ENCODE results near the gene SLFN5.
"Not testable (repeated sequence)": the region's sequence is repeated elsewhere in the genome, so short reads cannot be mapped to it uniquely, and the experiment has no call there.

The SLFN5 gene

GRCh38 chr17:35242805-35243560 lies at the start of gene SLFN5:
SLFN5 (plus strand) TSS chr17:35243072; CDS start chr17:35258691, 15,619 bp downstream.
- peak; percentile 91 for DNase-seq (ENCODE audit: low read depth)

- DNase-seq (ENCODE audit: low read depth): not testable (repeated sequence)
Measured at GRCh38 chr17:35194001-35194400, 48.9 kb upstream of the SLFN5 start, which contains the start of gene SLC35G3. SLC35G3 (minus strand) TSS chr17:35194393; CDS start chr17:35194307, 86 bp downstream.

- not testable (repeated sequence) for DNase-seq (ENCODE audit: low read depth)
Measured at GRCh38 chr17:35195062-35195461, 47.8 kb upstream of the SLFN5 start.

- DNase-seq (ENCODE audit: low read depth): not testable (repeated sequence)
Measured at GRCh38 chr17:35202582-35202981, 40.3 kb upstream of the SLFN5 start.

- DNase-seq (ENCODE audit: low read depth): no peak
Measured at GRCh38 chr17:35210741-35211140, 32.1 kb upstream of the SLFN5 start.

- DNase-seq (ENCODE audit: low read depth): no peak
Measured at GRCh38 chr17:35212668-35213067, 30.2 kb upstream of the SLFN5 start.

GRCh38 chr17:35213412-35213940 lies 29.4 kb upstream of the SLFN5 start:
- no peak for DNase-seq (ENCODE audit: low read depth)

GRCh38 chr17:35214192-35214591 lies 28.7 kb upstream of the SLFN5 start:
- DNase-seq (ENCODE audit: low read depth): no peak

- DNase-seq (ENCODE audit: low read depth): no peak
Measured at GRCh38 chr17:35214631-35215273, 28.1 kb upstream of the SLFN5 start.

GRCh38 chr17:35217107-35217506 lies 25.8 kb upstream of the SLFN5 start:
- DNase-seq (ENCODE audit: low read depth): no peak

GRCh38 chr17:35218915-35219314 lies 24.0 kb upstream of the SLFN5 start:
- DNase-seq (ENCODE audit: low read depth): no peak

GRCh38 chr17:35222452-35222851 lies 20.4 kb upstream of the SLFN5 start:
- DNase-seq (ENCODE audit: low read depth): no peak

GRCh38 chr17:35224436-35224835 lies 18.4 kb upstream of the SLFN5 start:
- no peak for DNase-seq (ENCODE audit: low read depth)

GRCh38 chr17:35227546-35227945 lies 15.3 kb upstream of the SLFN5 start:
- no peak for DNase-seq (ENCODE audit: low read depth)

- no peak for DNase-seq (ENCODE audit: low read depth)
Measured at GRCh38 chr17:35229638-35230037, 13.2 kb upstream of the SLFN5 start.

GRCh38 chr17:35234315-35234714 lies 8.6 kb upstream of the SLFN5 start:
- DNase-seq (ENCODE audit: low read depth): not testable (repeated sequence)

- DNase-seq (ENCODE audit: low read depth): no peak
Measured at GRCh38 chr17:35235289-35235688, 7.6 kb upstream of the SLFN5 start.

- no peak for DNase-seq (ENCODE audit: low read depth)
Measured at GRCh38 chr17:35235917-35236316, 7.0 kb upstream of the SLFN5 start.

- no peak for DNase-seq (ENCODE audit: low read depth)
Measured at GRCh38 chr17:35236821-35237220, 6.1 kb upstream of the SLFN5 start.

- peak; percentile 84 for DNase-seq (ENCODE audit: low read depth)
Measured at GRCh38 chr17:35238821-35239220, 4.1 kb upstream of the SLFN5 start.

GRCh38 chr17:35239823-35240222 lies 3.0 kb upstream of the SLFN5 start:
- DNase-seq (ENCODE audit: low read depth): no peak

GRCh38 chr17:35240861-35241260 lies 2.0 kb upstream of the SLFN5 start:
- no peak for DNase-seq (ENCODE audit: low read depth)

GRCh38 chr17:35241520-35241919 lies 1.4 kb upstream of the SLFN5 start:
- no peak for DNase-seq (ENCODE audit: low read depth)

Measured in iris pigment epithelial cell (primary cell).